DMS114 treated with DMSO at 0.1 percent for 48 hours (cell line): Measurements from ENCODE around the gene OR4C6.

Experiments
- DNase-seq: peaks from one replicate; lab custom pipeline; 2025; ENCODE audit not compliant: unreplicated experiment; lab: John Stamatoyannopoulos, UW

OR4C6 gene

DNA sequence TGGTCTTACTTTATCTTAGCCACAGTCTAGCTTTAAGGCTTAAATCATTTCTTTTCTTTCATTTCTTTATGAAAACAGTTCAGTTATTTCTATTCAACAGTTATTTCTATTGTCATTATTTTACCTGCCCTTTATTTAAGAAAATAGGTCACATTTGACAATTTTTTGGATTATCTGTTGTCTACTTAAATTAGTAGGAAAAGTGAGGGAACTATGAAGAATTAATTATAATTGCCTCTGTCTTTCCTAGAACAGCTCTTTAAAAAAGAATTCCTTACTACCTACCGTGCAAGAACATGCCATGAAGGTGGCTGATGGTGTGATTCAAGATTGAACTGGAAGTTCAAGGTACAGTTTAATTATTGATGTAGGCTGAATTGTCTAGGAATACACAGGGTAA, at the start of gene OR4C6:
Gene OR4C6 (plus strand): TSS at position 301 of the 400 bp plus-strand sequence. CDS start 2,966 bp downstream, outside the sequence.
- DNase-seq = no peak

DNA sequence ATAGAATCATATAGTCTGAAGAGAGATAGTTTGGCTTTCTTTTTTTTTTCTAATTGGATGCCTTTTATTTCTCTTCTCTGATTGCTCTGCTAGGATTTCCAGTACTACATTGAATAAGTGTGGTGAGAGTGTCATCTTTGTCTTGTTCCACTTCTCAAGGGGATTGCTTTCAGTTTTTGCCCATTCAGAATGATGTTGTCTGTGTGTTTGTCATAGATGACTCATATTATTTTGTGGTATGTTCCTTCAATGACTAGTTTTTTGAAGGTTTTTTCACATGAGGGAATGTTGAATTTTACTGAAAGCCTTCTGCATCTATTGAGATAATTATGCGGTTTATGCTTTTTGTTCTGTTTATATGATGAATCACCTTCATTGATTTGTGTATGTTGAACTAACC, 37.5 kb upstream of the OR4C6 start:
- no peak for DNase-seq

DNA sequence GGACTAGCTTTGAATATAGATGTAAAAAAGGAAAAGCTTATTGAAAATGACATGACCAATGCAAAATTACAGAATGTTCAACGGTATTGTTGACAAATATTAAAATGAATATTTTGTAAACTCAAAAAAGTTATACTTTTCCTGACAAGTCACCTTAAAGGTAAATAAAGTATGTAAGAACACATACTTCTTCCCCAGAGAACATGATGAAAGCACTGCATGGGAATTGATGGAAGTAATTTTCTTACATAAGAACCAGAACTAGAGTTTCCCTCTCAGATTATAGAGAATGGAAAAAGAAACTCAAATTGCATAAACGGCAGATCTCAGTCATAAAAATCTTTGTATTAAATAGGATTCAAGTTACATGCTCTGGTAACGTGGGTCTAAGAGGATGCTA, 27.2 kb upstream of the OR4C6 start, which contains the start of gene OR4P4:
Gene OR4P4 (plus strand): TSS at position 301 of the 400 bp plus-strand sequence.
- DNase-seq = no peak

DNA sequence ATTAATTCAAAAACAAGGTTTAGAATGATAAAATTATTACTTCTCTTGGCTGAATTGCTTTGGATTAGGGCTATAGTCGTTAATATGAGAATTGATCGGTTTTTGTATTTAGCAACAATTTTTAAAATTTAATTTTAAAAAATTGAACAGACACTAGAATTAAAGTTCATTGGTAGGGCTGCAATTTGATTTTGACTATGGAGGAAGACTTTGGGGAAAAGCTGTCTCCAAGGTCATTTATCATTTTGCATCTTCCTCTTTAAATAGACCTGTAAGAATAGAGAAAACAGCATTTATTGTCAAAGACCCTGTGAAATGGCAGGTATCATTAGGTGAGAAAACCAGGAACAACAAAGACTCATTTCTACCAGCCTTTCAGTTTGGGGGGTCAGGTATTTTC, 14.0 kb upstream of the OR4C6 start, which contains the start of gene OR4S2:
Gene OR4S2 (plus strand): TSS at position 301 of the 400 bp plus-strand sequence. CDS start 2,577 bp downstream, outside the sequence.
- DNase-seq = no peak

DNA sequence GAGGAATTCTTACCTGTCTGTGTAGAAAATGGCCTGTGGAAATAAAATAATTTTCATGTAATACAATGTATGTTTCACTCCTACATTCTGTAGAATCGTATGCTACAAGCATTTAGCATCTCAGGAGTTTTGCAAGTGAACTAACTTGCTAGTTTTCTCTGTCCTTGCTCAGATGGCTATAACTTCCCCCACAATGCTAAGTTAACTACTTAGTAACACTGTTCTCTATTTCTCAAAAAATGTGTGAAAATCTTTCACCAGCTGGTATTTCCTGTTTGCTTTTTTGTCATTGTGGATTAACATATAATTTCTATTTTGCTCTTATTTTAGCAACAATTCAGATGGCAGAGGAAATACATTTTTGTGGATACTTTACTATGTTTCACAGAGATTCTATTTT, 9.4 kb upstream of the OR4C6 start:
- DNase-seq = no peak

DNA sequence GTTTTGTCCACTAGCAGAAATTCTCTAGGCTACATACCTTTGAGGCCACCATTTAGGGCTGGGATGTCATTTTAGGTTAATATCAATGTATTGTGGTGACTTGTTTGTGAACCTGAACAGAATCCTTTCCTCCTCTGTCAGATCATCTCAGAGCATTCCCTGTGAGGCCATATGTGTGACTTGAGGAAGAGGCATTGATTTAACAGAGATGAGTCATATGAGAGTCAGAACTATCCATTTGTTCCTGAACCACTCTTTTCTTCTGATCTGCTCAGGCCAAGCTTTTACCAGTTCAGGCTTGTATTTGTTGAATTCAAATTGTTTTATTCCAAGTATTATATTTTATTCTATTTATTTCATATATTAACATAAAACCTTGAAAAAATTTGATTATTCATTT, 6.9 kb upstream of the OR4C6 start:
- DNase-seq = no peak

DNA sequence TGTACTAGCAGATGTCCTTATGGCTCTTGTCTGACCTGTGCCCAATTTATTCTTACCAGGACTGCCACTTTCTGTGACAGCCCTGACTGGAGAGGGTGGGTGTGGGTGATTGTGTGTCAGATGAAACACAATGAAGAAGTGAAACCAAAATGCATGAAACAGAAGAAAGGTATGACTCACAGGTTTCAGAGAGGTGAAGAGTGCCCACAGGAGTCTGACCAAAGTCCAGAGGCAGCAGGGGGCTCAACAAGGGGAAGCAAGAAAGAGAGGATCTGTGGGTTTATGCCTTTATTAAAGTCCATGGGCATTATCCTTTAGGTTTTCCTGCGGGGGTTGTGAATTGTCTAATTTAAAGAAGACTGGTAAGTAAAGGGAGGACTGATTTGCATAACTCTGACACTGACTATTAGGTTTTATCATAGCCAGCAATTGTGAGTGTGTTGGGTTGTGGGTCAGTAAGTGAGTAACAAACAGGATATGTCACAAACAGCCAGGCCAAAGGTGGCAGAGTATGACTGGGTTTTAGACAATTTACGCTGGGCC, 3.9 kb upstream of the OR4C6 start:
- no peak for DNase-seq

DNA sequence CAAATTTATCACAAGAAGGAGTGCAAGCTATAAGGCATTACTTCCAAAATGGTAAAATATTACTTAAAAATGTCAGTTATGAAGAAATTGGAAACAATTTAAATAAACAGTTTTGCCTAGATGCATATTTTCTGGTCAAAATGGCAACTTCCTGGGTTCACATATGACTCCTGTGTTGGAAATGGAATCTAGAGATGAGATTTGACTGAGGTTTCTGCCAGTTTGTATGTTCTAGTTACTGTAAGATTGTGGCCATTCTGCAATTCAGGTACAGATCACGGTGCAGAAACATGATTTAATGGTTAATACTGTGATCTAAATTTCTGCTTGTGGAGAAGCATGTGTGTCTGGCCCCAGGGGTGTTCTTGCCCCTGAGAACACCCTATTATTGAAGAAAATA, 3.4 kb upstream of the OR4C6 start:
- DNase-seq = no peak

DNA sequence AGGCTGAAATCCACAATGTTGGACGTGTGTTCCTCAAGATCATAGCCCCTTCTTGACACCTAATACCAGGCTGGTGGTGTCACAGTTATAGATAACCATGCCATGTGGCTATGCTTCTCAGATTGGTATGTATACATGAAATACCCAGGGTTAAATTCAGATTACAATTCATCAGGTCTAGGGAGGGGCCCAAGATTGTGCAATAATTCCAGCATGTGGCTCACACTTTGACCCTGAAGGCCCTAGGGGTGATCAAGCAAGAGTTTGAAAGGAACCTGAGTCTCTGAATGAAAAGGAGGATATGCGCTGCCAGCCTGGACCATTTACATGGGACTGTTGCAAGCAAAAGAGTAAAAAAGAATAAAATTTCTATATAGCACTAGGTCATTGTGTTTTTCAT, 7.4 kb downstream of the OR4C6 start:
- DNase-seq = no peak

DNA sequence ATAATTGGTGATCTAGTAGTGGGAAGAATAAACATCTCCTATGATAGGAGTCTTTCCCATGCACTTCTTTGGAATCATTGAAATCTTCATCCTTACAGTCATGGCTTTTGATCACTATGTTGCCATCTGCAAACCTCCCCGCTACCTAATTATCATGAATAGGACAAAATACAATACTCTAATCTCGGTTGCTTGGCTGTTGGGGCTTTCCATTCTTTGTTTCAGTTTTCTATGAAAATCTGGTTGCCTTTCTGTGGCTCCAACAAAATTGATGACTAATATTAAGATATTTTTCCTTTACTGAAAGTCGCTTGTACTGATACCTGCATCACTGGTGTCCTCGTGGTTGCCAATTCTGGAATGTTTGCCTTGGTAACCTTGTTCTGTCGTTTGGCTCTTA, 11.9 kb downstream of the OR4C6 start:
- no peak for DNase-seq

DNA sequence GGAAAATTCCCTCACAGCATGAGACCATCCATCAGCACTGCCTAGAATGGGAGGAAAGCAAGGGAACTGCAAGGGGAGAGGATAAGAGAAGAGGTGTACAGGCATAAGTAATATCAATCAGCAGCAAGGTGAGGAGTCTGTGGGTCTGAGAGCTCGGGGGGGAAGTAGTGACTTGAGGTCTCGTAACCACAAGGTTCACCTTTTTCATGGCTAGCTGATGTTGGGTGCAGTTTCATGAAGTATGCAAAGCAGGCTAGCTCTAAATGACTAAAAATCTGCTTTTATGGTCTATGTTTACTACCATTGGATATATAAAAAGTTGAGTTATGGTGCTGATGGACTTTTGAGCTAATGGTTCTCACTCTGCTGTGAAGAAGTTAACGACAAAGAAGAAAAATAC, 35.8 kb downstream of the OR4C6 start:
- no peak for DNase-seq

DNA sequence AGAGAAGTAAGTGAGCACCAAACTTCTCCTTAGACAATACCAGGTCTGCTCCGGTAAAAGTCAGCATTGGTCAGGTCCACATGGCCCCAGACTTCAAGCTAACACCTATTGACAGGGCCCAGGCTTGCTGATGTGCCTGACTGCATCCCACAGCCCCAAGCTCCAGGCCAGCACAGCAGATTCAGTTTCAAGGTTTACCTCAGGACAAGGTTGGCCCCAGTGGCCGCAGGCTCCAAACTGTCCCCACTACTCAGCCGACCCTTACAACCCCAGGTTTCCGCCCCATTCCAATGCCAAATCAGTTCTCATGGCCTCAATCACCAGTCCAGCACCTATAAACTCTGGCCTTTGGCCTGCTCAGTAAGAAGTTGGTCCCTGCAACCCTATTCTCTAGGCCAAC, 39.4 kb downstream of the OR4C6 start:
- DNase-seq = no peak

DNA sequence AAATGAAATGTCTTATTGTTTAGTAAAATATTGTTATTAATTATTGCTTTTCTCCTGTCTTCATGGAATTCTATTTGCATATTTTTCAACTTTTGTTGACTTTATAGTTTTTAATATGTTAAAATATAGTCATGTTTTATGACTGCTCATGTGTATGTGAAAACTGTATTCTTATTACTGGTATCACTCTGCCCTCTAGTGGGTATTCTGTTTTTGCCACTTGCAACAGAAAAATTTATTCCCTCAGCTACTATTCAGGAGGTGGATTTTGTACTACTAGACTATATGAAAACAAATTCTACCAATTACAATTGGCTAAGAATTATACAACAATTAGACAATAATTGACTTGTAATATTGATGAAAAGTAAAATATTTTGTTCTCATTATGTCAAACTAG, 45.0 kb downstream of the OR4C6 start:
- DNase-seq = peak; percentile 87

DNA sequence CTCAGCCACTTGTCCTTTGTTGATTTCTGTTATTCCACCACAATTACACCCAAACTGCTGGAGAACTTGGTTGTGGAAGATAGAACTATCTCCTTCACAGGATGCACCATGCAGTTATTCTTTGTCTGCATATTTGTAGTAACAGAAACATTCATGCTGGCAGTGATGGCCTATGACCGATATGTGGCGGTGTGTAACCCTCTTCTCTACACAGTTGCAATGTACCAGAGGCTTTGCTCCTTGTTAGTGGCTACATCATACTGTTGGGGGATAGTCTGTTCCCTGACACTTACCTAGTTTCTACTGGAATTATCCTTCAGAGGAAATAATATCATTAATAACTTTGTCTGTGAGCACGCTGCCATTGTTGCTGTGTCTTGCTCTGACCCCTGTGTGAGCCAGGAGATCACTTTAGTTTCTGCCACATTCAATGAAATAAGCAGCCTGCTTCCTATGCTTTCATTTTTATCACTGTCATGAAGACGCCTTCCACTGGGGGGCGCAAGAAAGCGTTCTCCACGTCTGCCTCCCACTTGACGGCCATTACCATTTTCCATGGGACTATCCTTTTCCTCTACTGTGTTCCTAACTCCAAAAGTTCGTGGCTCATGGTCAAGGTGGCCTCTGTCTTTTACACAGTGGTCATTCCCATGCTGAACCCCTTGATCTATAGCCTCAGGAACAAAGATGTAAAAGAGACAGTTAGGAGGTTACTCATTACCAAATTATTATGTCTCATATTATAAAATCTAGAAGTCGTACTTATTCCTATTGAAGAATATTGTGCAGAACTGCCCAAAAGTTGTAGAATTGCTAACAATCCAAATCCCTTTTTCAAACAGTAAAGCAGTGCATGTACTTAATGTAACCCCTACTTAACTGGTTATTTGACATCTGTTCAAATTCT, 53.2 kb downstream of the OR4C6 start:
- DNase-seq = no peak
